Measurements from ENCODE around the gene TARS3. TPM values are rescaled to one million over a fixed set of nuclear protein-coding genes. Genes with fewer than 3 reads are reported as not detected.

The TARS3 gene
- total and polyA plus RNA-seq, 3 donors from 2014 or later: 10.3 to 40.2 (median 25.0) TPM

DNA sequence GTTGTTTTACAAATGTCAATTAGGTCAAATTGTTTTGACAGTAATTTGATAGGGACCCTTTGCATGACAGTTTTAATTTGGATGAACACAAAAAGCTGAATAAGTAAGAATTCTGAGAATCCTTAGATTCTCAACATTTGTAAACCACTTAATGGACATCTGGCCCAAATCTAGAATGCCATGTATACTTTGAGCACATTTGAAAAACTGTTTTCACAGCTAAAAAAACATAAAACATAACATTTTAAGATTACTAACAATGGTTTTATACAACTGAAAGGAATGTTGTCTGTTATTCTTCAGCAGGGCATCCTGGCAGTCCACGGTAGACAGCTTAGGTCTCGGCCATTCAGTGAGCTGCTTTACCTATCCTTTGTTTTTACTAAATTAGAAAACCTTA, 37.6 kb downstream of the TARS3 start:
- 88 to 94% methylated on average over 2 of the region's 2 CpGs for WGBS, 2 donors
- TF ChIP-seq POLR2A (IDR thresholded peaks at IDR 0.05): no peak
- TF ChIP-seq, protein P1, sequence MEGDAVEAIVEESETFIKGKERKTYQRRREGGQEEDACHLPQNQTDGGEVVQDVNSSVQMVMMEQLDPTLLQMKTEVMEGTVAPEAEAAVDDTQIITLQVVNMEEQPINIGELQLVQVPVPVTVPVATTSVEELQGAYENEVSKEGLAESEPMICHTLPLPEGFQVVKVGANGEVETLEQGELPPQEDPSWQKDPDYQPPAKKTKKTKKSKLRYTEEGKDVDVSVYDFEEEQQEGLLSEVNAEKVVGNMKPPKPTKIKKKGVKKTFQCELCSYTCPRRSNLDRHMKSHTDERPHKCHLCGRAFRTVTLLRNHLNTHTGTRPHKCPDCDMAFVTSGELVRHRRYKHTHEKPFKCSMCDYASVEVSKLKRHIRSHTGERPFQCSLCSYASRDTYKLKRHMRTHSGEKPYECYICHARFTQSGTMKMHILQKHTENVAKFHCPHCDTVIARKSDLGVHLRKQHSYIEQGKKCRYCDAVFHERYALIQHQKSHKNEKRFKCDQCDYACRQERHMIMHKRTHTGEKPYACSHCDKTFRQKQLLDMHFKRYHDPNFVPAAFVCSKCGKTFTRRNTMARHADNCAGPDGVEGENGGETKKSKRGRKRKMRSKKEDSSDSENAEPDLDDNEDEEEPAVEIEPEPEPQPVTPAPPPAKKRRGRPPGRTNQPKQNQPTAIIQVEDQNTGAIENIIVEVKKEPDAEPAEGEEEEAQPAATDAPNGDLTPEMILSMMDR (IDR thresholded peaks at IDR 0.05): no peak

DNA sequence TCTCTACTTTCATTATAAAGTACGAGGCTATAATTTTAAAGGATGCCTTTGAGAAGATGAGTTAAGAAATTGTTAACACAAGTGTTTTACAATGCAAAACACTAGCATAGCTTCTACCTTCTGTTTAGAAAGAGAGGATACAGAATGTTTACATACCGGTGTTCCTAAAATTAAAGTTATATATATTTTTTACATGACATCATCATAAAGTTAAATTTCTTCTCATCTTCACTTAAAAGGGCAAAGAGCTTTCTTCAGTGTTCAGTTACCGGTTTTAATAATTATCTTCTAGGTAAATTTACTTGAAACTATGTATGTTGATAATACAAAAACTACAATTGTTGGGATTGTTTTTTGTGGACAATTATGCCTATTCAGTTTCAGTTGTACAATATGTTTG, 39.4 kb downstream of the TARS3 start:
- Histone ChIP-seq H3K27me3 (no peaks in the 10 kb centered on the region), H3K9me3 (no peaks in the 10 kb centered on the region), H3K27ac (no peak overlapping the region), H3K36me3 (ENCODE audit: low read depth, missing control alignments) (no peaks in the 10 kb centered on the region), H3K4me1 (no peaks in the 10 kb centered on the region), H3K4me3 (no peak overlapping the region)
- DNase-seq: no peak
- TF ChIP-seq, protein P1 (IDR thresholded peaks at IDR 0.05): no peak
- no peak for TF ChIP-seq POLR2A (IDR thresholded peaks at IDR 0.05)
- intact Hi-C loops (cut with DNase I; ENCODE audit: low total_unique reads): no loop called here
- 92 to 95% methylated on average over 3 of the region's 3 CpGs for WGBS, 2 donors

More for the DNA sequence above, 37.6 kb downstream of the TARS3 start:
- DNase-seq: no peak
- Histone ChIP-seq H3K36me3 (ENCODE audit: low read depth, missing control alignments) (no peaks in the 10 kb centered on the region), H3K4me1 (no peaks in the 10 kb centered on the region), H3K4me3 (no peak overlapping the region), H3K27me3 (no peaks in the 10 kb centered on the region), H3K27ac (no peak overlapping the region), H3K9me3 (no peaks in the 10 kb centered on the region)
- intact Hi-C loops (cut with DNase I; ENCODE audit: low total_unique reads): no loop called here

DNA sequence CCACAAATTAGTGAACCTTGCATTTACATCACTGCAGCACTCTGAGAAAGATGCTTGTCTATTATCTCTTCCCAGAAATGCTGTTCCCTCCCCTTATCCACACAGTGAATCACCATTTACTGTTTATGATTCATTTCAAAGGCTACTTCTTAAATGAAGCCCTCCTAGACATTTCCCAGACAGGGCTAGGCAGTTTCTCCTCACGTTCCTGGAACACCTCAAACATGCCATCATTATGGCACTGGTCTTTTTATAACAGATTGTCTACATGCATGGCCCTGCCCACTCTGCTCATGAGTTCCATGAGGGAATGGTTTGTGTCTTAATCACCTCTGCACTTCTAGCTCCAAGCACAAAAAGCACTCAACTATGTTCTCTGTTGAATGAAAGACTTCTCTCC, 39.9 kb downstream of the TARS3 start:
- TF ChIP-seq POLR2A (IDR thresholded peaks at IDR 0.05): no peak
- TF ChIP-seq, protein P1 (IDR thresholded peaks at IDR 0.05): no peak
- H3K4me3 ChIP-seq: no peak overlapping the region
- intact Hi-C loops (cut with DNase I; ENCODE audit: low total_unique reads): no loop called here
- WGBS, 2 donors: 85 to 88% methylated on average over 1 of the region's 1 CpG
- no peaks in the 10 kb centered on the region for H3K4me1 ChIP-seq
- H3K27me3 ChIP-seq: no peaks in the 10 kb centered on the region
- no peaks in the 10 kb centered on the region for H3K36me3 ChIP-seq (ENCODE audit: low read depth, missing control alignments)
- no peak for DNase-seq
- no peaks in the 10 kb centered on the region for H3K9me3 ChIP-seq
- no peak overlapping the region for H3K27ac ChIP-seq

DNA sequence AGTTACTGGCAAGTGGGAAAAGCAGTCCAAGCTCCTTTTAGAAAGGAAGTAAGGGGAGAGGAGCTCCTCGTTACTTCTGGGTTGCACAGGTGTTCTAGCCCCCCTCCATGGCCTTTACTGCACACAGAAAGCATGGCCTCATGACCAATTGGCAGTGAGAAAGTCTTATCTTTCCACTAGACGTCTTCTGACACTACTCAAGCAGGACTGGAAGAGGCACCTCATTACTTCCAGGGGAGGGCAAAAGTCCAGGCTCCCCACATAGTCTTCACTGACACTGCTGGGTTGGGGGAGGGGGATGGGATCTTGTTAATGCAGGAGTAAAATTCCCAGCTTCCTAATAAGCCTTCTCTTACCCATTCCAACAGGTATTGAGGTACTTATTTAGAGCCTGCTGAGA, 44.5 kb downstream of the TARS3 start:
- TF ChIP-seq, protein P1 (IDR thresholded peaks at IDR 0.05): no peak
- TF ChIP-seq POLR2A (IDR thresholded peaks at IDR 0.05): no peak
- no peak overlapping the region for H3K27ac ChIP-seq
- 76 to 95% methylated on average over 2 of the region's 2 CpGs for WGBS, 2 donors
- no peak overlapping the region for H3K4me3 ChIP-seq
- H3K27me3 ChIP-seq: no peaks in the 10 kb centered on the region
- no peaks in the 10 kb centered on the region for H3K9me3 ChIP-seq
- no peaks in the 10 kb centered on the region for H3K36me3 ChIP-seq (ENCODE audit: low read depth, missing control alignments)
- intact Hi-C loops (cut with DNase I; ENCODE audit: low total_unique reads): no loop called here
- H3K4me1 ChIP-seq: no peaks in the 10 kb centered on the region
- no peak for DNase-seq

DNA sequence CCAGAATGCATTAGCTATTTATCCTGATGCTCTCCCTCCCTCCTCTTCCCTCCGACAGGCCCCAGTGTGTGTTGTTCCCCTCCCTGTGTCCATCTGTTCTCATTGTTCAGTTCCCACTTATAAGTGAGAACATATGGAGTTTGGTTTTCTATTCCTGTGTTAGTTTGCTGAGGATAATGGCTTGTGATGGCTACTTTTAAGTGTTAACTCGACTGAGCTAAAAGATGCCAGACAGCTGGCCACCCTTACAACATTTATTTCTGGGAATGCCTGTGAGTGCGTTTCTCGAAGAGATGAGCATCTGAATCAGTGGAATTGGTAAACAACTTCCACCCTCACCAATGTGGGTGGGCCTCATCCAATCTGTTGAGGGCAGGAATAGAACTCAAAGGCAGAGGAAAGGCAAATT, 47.3 kb downstream of the TARS3 start:
- TF ChIP-seq, protein P1 (IDR thresholded peaks at IDR 0.05): no peak
- TF ChIP-seq POLR2A (IDR thresholded peaks at IDR 0.05): no peak
- no peak overlapping the region for H3K27ac ChIP-seq
- no peak overlapping the region for H3K4me3 ChIP-seq
- intact Hi-C loops (cut with DNase I; ENCODE audit: low total_unique reads): no loop called here
- DNase-seq: no peak
- no peaks in the 10 kb centered on the region for H3K36me3 ChIP-seq (ENCODE audit: low read depth, missing control alignments)
- no peaks in the 10 kb centered on the region for H3K9me3 ChIP-seq
- H3K27me3 ChIP-seq: no peaks in the 10 kb centered on the region
- no peaks in the 10 kb centered on the region for H3K4me1 ChIP-seq
- 79 to 87% methylated on average over 4 of the region's 4 CpGs for WGBS, 2 donors

Data from testis (tissue), 3 donors.